G401 (cell line): ENCODE measurements around the gene SMAD9. TPM values are rescaled to one million over a fixed set of nuclear protein-coding genes. Genes with fewer than 3 reads are reported as not detected.

Source experiments
- DNase-seq: peaks from one replicate; pipeline ENCODE4 v3.0.0-alpha.2; 2015; ENCODE audit warnings: low spot score
- in situ Hi-C: cut with HindIII; loops from 2 replicates; pipeline ENCODE4 v1.10.0; 2016; ENCODE audit warnings: low sequenced_read_pairs, mixed read lengths
- total RNA-seq: library from RNA; depleted of rRNA; stranded (reverse); fragments of >200 nt; shearing (Covaris generic); gene quantifications from 2 replicates; pipeline ENCODE4 v1.2.3, GENCODE V29; 2014

The SMAD9 gene
- total RNA-seq, 1 experiment from 2014 or later: 29.2 TPM

DNA sequence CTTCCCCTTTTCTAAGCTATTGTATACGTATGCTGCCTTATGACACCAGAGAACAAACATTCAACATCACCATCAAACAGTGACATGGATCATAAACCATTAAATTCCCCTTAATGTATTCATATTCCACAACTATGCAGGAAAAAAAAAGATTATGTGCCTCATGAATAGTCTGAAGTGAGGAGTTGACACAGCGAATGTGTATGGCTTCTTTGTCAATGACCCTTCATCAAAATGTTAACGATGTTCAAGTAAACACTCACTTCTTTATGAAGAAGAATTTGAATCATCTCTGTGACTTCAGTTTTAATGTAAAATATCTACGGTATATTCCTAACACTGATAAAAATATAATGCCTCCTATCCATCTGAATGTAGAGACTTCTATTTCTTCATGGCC is 44.6 kb downstream of the SMAD9 start:
- in situ Hi-C loops: no loop called here
- DNase-seq: no peak

DNA sequence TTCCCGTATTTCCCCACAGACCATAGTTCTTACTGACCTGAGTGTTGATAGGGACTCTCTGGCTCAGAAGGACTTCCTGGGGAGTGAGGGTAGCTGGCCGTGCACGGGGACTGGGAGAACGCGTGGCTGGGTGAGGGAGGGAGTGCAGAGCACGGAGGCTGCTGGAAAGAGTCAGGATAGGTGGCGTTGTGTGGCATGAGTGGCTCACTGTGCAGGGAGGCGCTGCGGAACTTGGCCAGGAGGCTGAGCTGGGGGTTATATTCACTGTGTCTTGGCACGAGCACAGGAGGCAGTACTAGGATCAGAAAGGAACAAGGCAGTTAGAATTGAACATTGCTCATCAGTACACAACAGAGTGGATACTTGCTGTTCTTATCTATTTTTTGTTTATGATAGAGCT is 47.4 kb downstream of the SMAD9 start:
- in situ Hi-C loops: loop anchor here (25.0 kb wide), 1 partner anchor 115 kb away; the partner anchor contains the start of gene ALG5

GRCh38 chr13:36870050-36870692 is 49.9 kb downstream of the SMAD9 start:
- DNase-seq: no peak
- in situ Hi-C loops: loop anchor here (25.0 kb wide), 1 partner anchor 117 kb away; the partner anchor contains the start of gene ALG5

More for the DNA sequence above, 47.4 kb downstream of the SMAD9 start:
- DNase-seq: peak; percentile 14

DNA sequence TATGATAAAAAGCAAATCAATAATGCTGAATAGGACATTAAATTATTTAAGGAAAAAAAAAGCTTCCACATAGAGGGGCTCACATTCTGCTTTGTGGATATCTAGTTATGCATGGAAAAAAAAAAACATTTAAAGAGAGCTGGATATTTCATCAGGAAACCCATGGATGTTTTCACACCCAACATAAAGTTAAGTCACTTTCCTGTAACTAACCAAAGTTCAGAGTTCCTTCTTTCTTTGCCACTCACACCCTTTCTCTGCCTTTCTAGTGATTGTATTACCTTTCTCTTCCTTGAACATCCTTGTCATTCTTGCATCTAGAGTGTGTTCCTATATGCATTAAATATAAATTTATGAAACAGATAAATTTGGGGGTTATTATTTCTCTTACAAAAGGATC is 53.8 kb downstream of the SMAD9 start:
- no peak for DNase-seq
- in situ Hi-C loops: loop anchor here (25.0 kb wide), 1 partner anchor 121 kb away; the partner anchor contains the start of gene ALG5

DNA sequence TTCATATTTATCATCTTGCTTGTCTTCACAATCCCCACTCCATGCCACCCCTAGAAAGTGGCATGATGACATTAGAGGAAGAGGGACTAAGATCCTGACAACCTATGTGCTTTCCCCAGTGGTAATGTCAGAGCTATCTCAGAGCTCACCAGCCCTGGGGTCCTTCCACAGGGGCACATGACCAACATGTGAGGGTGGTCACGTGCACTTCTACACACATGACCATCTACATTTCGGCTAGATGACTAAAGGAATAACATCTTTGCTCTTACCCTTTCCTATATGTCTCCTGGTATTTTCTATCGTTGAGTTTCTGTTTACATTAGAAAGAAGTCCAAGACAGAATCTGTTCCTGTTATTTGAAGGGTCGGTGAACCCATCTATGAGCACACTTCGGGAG is 54.8 kb downstream of the SMAD9 start:
- no peak for DNase-seq
- in situ Hi-C loops: loop anchor here (25.0 kb wide), 1 partner anchor 122 kb away; the partner anchor contains the start of gene ALG5

GRCh38 chr13:36862722-36863121 is 57.3 kb downstream of the SMAD9 start:
- in situ Hi-C loops: loop anchor here (25.0 kb wide), 1 partner anchor 125 kb away; the partner anchor contains the start of gene ALG5
- DNase-seq: no peak

DNA sequence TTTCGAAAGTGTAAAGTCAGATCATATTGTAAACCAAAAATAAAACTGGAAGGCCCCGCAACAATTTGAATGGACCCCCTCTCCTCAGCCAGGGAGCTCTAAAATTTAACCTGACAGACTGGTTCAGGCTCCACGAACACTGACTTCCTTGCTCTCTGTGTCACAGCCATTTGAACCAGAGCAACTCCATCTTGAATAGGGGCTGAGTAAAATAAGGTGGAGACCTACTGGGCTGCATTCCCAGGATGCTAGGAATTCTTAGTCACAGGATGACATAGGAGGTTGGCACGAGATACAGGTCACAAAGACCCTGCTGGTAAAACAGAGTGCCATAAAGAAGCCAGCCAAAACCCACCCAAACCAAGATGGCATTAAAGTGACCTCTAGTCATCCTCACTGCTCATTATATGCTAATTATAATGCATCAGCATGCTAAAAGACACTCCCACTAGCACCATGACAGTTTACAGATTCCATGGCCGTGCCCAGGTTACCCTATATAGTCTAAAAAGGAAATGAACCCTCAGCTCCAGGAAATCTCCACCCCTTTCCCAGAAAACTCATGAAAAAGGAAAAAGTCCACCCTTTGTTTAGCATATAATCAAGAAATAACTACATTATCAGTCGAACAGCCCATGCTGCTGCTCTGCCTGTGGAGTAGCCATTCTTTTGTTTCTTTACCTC is 57.9 kb downstream of the SMAD9 start:
- in situ Hi-C loops: loop anchor here (25.0 kb wide), 1 partner anchor 125 kb away; the partner anchor contains the start of gene ALG5
- DNase-seq: no peak

GRCh38 chr13:36859259-36859658 is 60.8 kb downstream of the SMAD9 start:
- DNase-seq: no peak
- in situ Hi-C loops: loop anchor here (25.0 kb wide), 1 partner anchor 128 kb away; the partner anchor contains the start of gene ALG5

- in situ Hi-C loops: loop anchor here (25.0 kb wide), 1 partner anchor 129 kb away; the partner anchor contains the start of gene ALG5
- DNase-seq: peak; percentile 37
Measured at GRCh38 chr13:36858290-36858689, 61.7 kb downstream of the SMAD9 start.

DNA sequence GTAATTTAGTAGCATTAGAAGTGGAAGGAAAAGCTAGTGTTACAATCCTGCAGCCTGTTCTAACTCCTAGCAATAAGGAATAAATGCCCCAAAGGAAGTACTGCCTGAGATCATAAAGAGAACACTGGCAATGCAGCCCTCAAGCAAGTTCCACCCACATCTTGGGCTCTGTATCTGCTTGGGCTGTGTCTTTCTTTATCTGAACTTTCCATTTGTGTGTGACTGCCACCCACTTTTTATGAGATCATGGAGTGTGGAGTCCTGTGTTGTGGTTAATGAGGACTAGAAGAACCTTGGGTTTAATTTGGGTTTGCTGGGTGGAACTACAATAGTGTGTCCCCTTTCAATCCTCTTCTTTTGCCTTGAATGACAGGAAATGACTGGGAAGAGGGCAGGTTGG is 62.8 kb downstream of the SMAD9 start:
- no peak for DNase-seq
- in situ Hi-C loops: loop anchor here (25.0 kb wide), 1 partner anchor 130 kb away; the partner anchor contains the start of gene ALG5

GRCh38 chr13:36850790-36851438 is 69.1 kb downstream of the SMAD9 start:
- in situ Hi-C loops: loop anchor here (25.0 kb wide), 1 partner anchor 136 kb away; the partner anchor contains the start of gene ALG5
- DNase-seq: no peak

DNA sequence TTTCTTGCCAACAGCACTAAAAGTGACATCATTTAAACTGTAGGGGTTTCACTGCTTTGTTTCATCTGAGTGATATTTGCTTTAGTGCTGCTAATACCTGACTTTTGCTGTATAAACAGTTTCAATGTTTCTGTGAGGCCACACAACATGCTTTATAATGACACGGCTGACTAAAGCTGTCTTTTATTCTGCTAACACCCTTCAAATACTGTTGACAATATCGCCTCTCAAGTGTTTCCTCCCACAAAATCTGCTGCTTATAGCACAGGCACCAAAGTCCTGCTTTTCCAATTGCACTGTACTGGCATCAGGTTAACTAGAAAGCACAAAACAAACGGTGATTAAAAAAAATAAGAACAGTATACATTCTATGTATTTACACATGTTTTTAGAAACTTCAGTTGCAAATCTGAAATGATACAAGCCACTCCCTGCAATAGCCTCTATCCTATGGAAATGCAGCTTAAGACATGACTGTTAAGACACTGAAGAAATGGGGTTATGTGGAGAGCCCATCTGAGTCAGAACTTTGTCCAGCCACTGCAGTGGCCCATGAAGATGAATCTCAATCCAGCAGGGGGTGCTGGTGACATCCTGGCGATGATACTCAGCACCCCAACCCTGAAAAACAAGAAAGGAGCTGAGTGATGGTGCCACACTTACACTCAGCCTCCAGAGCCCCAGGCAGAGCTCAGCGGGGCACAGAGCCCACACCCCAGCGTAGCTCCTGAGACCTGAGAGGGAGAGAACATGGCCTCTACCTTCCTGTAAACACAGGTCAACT is 71.6 kb downstream of the SMAD9 start:
- in situ Hi-C loops: no loop called here
- DNase-seq: no peak

GRCh38 chr13:36847606-36848005 is 72.4 kb downstream of the SMAD9 start:
- in situ Hi-C loops: no loop called here
- no peak for DNase-seq

- in situ Hi-C loops: no loop called here
- DNase-seq: no peak
Measured at GRCh38 chr13:36841391-36841790, 78.6 kb downstream of the SMAD9 start.

DNA sequence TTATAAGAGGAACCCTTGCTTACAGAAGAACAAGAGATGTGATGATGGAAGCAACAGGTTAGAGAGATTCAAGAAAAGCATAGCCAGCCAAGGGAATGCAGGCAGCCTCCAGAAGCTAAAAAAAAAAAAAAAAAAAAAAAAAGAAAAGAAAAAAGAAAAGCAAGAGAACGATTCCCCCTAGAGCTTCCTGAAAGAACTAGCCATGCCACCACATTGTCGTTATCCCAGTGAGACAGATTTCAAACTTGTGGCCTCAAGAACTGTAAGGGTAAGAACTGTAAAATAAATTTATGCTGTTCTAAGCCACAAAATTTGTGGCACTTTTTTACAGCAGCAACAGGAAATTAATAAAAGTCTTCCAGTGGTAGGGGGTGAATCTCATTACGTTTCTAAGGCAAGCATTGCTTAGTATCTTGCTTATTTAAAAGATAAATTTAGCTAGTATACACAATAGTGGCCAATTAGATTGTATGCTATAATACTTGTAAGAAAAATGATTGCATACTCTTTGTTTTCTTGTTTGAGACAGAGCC is 79.3 kb downstream of the SMAD9 start:
- in situ Hi-C loops: no loop called here

DNA sequence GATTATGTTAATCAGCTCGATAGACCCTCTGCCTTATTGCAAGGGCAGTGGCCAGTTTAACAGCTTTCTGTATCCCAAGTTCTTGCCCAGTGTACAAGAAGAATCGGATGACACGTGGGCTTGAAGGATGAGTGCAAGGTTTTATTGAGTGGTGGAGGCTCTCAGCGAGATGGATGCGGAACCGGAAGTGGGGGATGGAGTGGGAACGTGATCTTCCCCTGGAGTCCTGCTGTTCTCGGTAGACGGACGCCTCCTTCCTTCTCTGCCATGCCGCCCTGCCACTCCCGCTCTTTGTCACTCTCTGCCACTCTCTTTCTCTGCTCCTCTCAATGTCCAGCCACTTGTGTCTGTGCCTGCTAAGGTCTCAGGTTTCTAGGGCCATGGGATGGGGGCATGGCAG is 80.1 kb downstream of the SMAD9 start:
- in situ Hi-C loops: no loop called here
- no peak for DNase-seq

More for the DNA sequence above, 79.3 kb downstream of the SMAD9 start:
- no peak for DNase-seq

GRCh38 chr13:36839281-36839680 is 80.8 kb downstream of the SMAD9 start:
- in situ Hi-C loops: no loop called here
- DNase-seq: no peak

GRCh38 chr13:36837354-36838092 is 82.5 kb downstream of the SMAD9 start:
- DNase-seq: no peak

More at GRCh38 chr13:36837354-36838092, 82.5 kb downstream of the SMAD9 start:
- in situ Hi-C loops: no loop called here
